ENCODE results near the gene IGHMBP2. TPM values are rescaled to one million over a fixed set of nuclear protein-coding genes. Genes with fewer than 3 reads are reported as not detected.

IGHMBP2 gene
- total RNA-seq, 1 donor from 2014 or later = 20.9 TPM

DNA sequence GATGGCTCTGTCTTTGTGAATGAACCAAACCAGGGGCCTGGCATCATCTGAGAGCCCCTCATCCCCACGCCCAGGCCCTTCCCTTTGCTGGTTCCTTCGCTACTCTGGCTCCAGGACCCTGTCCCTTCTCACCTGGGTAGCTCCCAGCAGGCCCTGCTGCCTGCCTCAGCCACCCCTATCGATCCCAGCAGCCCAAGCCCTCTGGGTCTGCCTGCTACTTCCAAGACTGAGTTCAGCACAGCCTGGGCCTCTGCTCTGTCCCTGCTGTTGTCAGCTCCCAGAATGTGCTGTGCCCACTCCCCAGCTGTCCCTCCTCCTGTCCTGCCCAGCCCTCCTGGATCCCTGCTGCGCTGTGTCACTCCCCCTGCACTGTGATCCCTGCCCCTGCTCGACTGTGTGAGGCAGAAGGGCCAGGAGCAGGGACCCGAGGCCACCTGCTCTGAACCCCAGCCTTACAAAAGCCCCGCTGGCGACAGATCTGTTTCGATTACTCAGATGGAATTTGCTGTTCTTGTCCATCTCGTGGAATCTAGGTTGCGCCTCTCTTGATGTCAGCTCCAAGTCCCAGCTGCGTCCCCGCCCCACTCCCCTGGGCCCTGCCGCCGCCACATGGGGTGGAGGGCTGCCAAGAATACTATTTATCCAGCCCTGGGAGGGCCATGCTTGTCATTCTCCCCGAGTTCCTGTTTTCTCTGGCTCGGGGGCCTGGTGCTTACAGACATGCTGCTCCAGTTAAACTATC is 13.0 kb upstream of the IGHMBP2 start:
- DNase-seq = peak; percentile 87

GRCh38 chr11:68891351-68891948 is 12.2 kb upstream of the IGHMBP2 start:
- no peak for DNase-seq

DNA sequence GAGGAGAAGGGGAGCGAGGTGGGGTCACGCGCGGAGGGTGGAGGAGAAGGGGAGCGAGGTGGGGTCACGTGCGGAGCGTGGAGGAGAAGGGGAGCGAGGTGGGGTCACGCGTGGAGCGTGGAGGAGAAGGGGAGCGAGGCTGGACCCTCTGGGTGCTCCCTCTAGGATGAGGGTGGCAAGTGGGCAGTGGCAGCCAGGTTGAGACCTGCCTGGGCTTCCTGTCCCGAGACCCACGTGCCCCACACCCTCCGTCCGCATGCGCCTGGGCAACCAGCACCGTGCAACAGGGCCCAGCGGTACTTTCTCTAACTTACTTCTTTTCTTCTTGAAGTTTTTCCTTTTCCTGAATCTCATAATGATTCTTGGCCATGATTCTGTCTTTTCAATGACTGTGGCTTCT is 11.1 kb upstream of the IGHMBP2 start:
- DNase-seq = no peak

DNA sequence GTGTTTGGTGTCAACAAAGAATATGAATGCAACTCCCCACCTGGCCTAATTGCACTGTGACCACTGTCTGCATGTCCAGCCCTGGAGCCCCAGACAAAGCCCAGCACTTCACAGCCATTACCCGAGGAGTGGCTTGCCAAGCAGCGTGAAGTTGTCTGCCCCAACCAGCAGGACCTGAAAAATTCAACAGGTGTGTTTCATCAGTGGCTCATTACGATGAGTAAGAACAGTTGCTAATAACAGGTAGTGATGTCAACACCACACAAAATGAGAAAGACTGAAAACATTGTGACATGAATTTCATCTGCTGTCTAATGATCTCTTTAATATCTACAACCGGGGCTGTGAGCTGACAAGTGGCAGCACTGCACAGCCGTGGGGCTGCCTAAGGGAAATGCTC is 10.4 kb upstream of the IGHMBP2 start:
- no peak for DNase-seq

GRCh38 chr11:68896171-68896959 is 7.3 kb upstream of the IGHMBP2 start:
- no peak for DNase-seq

- no peak for DNase-seq
Measured at GRCh38 chr11:68897441-68897840, 6.2 kb upstream of the IGHMBP2 start.

DNA sequence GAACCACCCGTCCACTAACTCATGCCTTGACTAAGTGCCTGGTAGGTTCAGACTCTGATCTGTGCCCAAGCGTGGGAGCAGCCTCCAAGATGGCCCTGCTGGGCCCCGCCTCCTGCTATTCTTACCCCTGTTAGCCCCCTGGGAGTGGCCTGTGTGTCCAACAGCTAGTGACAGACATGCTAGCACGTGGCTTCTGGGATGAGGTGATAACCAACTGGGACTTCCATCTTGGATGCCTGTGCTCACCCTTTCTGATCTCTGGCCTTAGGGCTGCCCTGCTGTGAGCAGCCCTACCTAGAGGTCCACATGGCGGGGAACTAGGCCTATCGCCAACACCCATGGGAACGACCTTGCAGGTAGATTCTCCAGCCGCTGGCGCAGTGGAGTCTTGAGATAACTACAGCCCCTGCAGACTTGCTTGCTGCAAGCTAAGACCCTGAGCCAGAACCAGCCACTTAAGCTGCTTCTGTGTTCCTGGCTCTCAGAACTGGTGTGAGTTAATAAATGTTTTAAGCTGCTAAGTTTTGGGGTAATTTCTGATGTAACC is 2.8 kb upstream of the IGHMBP2 start:
- no peak for DNase-seq

- peak; percentile 57 for DNase-seq
Measured at GRCh38 chr11:68904248-68904847, 657 bp downstream of the IGHMBP2 start.

DNA sequence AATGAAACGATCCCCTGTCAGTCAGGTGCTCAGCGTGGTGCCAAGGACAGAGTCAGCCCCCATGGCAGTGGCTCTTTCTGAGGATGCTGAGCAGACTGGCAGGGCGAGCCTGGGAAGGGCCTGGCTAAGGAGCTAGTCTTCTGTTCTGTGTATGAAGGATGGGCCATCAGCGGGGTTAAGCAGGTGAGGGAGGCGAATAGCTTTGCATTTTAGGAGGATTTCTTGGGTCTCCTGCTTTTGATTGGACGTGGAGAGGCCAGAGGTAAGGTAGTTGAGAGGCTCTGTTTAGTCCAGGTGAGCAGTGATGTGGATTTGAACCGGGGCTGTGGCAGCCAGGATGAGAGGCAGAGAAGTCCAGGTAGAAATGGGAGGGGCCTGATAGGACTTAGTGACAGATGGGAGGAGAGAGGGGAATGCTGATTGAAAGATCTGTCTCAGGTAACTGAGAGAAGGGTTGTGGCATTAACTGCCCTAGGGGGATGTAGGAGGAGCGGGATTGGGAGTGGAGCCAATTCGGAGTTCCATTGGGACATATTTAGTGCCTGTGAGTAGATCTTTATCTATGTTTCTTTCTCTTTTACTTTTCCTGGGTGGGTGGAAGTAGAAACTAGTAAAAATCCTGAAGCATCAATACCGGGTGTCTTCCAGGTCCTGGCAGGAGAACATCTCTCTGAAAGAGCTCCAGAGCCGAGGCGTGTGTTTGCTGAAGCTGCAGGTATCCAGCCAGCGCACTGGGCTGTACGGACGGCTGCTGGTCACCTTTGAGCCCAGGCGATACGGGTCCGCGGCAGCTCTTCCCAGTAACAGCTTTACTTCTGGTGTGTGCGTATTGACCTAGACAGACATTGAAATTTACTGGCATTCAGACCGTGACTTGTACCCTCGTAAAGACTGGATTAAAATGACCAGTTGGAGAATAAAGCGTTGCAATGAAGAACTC is 2.0 kb downstream of the IGHMBP2 start:
- no peak for DNase-seq

- no peak for DNase-seq
Measured at GRCh38 chr11:68908273-68908672, 4.6 kb downstream of the IGHMBP2 start.

GRCh38 chr11:68910965-68911364 is 7.3 kb downstream of the IGHMBP2 start:
- DNase-seq = no peak

DNA sequence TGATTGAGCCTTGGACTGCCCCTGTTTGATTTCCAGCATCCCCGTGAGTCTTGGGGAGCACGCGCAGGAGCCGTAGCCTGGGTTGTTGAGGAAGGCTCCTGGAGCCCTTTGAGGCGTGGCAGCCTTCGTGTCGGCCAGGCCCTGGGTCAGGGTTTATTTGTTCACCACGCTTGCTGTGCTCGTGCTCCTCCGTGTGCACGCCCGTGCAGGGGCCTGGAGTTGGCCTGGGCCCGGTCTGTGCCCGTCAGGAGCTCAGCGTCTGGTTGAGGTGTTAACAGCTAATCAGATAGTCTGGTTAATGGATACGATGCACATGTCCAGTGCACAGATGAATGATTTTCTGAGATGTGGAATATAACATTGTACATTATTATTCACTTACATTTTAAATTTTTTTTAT is 8.0 kb downstream of the IGHMBP2 start:
- no peak for DNase-seq

DNA sequence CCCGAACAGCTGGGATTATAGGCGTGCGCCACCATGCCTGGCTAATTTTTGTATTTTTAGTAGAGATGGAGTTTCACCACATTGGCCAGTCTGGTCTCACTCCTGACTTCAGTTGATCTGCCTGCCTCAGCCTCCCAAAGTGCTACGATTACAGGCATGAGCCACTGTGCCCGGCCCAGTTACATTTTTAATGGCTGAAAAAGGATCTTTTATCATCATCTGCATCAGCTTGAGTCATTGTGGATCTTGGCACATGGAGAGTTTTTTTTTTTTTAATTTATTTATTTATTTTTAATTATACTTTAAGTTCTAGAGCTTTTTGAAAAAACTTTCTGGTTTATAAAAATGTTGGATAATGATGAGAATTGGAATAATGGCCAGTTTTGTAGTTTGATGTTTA is 8.6 kb downstream of the IGHMBP2 start:
- DNase-seq = no peak

GRCh38 chr11:68913188-68913587 is 9.5 kb downstream of the IGHMBP2 start:
- DNase-seq = no peak

DNA sequence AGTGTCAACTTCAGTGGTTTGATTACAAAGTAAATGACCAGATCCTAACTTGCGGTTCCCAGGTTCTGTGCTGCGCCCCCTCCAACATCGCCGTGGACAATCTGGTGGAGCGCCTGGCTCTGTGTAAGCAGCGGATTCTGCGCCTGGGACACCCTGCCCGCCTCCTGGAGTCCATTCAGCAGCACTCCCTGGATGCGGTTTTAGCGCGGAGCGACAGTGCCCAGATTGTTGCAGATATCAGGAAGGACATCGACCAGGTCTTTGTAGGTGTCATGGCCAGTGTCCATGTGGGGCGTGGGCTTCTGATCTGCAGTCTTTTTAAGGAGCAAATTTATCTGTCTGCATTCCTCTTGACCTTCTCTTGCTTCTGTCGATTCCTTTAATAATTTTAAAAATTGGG is 11.1 kb downstream of the IGHMBP2 start:
- no peak for DNase-seq

DNA sequence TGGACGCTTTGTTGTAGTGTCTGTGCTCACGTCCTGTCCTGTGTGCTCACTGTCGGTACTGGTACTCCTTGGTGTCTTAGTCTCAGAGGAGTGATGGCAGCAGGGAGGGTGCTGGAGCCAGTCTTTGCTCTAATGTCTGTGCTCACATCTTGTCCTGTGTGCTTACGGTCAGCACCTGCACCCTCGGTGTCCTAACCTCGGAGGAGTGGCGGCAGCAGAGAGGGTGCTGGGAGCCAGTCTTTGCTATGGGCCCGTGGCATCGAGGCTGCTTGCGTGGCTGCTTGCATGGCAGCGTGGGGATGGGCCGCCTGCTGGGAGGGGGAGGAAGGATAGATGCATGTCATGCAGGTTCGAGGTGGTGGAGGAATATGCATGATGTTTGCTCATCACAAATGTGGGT is 12.7 kb downstream of the IGHMBP2 start:
- no peak for DNase-seq

DNA sequence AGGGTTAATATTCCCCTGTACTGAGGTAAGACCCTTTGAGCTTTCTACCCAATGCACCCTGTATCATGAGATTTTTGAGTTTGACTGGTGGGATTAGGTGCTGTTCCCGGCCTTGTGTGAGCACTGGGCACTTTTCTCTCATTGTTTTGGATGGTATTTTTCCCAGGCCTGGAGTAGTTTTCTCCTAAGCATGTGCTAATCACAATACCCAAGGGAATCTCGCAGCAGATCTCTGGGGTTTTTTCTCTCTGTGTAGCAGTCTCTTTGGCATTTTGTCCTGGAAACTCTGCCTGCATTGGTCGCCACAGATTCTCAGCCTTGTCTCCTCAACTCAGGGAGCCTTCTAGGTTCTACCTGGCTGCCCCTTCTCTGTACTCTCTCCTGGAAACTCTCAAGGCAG is 19.9 kb downstream of the IGHMBP2 start:
- DNase-seq = no peak

DNA sequence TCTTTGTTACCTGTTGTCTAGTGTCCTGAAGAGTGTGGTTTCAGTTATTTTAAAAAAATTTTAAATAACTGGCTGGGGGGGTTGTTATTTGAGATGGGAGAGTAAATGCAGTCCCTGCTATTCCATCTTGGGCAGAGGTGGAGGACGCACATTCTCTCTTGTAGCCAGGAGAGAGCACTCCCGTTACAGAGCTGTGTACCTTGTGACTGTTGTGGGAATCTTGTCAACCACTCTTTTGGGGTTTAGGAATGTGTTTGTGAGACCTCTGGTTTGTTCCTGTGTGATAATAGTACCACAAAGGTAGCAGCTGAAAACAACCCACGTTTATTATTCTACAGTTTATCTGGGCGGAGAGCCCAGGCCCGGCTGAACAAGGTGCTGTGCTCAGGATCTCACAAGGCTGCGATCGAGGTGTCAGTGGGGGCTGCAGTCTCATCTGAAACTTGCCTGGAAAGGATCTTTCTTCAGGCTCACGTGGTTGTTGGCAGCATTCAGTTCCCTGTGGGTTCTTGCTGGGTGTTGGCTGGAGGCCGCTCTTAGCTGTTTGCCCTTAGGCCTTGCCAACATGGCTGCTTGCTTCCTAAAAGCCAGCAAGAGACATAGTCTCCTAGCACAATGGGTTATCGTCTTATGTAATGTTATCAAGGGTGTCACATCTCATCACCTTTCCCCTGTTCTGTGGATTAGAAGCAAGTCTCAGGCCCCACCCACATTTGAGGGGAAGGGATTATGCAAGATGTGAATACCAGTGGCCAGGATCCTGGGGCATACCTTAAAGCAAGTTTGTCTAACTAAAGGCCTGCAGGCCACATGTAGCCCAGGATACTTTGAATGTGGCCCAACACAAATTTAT is 20.6 kb downstream of the IGHMBP2 start:
- no peak for DNase-seq

GRCh38 chr11:68925611-68926010 is 21.9 kb downstream of the IGHMBP2 start:
- DNase-seq = no peak

DNA sequence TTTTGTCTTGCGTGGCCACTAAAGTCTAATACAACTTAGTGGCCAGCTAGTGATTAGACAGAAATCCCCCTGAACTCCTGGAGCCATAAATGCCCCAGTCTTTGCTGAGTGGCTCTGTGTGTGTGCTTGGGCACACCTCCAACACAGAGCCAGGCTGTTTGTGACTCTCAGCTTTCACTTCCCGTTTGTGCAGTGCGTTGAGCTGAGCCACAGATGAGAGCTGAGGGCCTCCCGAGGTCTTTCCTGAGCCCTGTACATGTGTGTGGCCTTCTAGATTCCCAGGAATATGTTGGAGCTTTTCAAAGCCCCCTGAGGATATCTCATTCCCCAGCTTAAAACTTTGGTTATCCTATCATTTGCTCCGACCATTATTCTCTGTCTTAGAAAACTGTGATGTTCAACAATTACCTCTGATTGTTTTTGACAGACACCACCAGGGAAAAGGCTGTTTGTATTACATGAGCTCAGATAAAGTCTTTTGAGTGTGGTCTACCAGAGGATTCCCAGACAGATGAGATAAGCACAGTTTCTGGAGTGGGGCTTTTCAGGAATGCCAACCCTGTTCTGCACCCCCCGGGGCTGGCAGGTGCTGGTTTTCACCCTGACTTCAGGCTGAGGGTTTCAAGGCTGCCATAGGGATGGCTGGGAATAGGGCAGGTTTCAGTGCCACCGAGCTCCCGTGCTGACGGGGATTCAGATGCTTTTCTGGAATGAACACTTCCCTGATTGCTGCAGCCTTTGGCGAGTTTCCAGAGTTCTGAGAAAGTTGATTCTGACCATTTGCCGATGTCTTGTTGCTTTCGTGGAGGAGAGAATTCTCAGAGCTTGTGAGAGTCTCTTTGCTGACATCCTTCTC is 23.8 kb downstream of the IGHMBP2 start:
- peak; percentile 40 for DNase-seq

Data from dermis blood vessel endothelial cell (primary cell).